ENCODE data around the gene KIF18B. TPM values are rescaled to one million over a fixed set of nuclear protein-coding genes. Genes with fewer than 3 reads are reported as not detected.
A peak's percentile ranks its signal among the peaks of the same experiment; 100 is the strongest.

The KIF18B gene
- total and polyA plus RNA-seq, 2 of the 13 experiments (the other 11 are each of a cell fraction or from before 2014, with no cell fraction given): 15.2 to 15.3 TPM

DNA sequence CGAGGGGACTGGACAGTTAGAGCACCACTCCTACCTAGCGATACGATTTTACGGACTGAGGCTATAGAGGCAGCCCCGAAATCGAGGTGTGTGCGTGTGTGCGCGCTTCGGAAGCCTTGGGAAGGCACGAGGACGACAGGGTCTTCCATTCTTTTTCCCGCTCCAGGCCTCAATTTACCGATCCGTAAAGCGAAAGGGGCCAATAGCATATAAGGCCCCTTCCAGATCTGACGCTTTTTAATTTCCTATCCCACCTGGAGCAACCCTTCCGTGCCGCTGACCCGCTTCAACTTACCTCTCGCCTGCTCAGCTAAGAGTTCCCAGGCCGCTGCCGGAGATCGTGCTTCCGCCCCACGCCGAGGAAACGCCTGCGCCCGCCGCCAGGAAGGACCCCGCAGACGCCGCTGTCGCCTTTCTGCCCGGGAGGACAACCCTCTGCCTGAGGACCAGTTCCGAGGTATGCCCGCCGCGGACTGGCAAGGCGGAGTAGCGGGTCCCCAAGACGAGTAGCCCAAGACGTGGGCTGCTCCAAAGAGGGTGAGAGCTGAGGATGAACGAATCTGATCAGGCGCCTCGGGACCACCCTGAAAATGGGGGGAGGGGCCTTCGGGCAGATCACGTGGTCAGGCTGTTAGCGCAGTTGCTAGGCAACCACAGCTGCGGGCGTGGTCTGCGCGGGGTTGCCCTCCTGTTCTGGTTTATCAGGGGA, 48.3 kb downstream of the KIF18B start, which contains the start of gene EFTUD2 (continued):
- TF ChIP-seq CENPT (CRISPR knock-in tag; IDR thresholded peaks at IDR 0.05; ENCODE audit: low read depth) (0 out of 2 replicates have a peak, but pooled peaks have one; percentile 20), ASH2L (IDR thresholded peaks at IDR 0.05; ENCODE audit: insufficient read length, low read depth, low read length) (peak; percentile 99), RFX5 (IDR thresholded peaks at IDR 0.05; ENCODE audit: low read depth, low read length) (no peak), ZNF180 (CRISPR knock-in tag; IDR thresholded peaks at IDR 0.05; ENCODE audit: borderline replicate concordance, low read depth) (0 out of 2 replicates have a peak, but pooled peaks have one; percentile 78), NFRKB (IDR thresholded peaks at IDR 0.05) (no peak), ZNF644 (CRISPR knock-in tag; IDR thresholded peaks at IDR 0.05; ENCODE audit: low read depth) (no peak), ZNF83 (CRISPR knock-in tag; IDR thresholded peaks at IDR 0.05; ENCODE audit: borderline replicate concordance) (0 out of 2 replicates have a peak, but pooled peaks have one; percentile 66), ATRX (CRISPR knock-in tag; IDR thresholded peaks at IDR 0.05; ENCODE audit: borderline replicate concordance) (no peak)
- TF ChIP-seq, protein P1, sequence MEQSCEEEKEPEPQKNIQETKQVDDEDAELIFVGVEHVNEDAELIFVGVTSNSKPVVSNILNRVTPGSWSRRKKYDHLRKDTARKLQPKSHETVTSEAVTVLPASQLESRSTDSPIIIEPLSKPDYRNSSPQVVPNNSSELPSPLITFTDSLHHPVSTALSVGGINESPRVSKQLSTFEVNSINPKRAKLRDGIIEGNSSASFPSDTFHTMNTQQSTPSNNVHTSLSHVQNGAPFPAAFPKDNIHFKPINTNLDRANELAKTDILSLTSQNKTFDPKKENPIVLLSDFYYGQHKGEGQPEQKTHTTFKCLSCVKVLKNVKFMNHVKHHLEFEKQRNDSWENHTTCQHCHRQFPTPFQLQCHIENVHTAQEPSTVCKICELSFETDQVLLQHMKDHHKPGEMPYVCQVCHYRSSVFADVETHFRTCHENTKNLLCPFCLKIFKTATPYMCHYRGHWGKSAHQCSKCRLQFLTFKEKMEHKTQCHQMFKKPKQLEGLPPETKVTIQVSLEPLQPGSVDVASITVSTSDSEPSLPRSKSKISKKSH (CRISPR knock-in tag; IDR thresholded peaks at IDR 0.05; ENCODE audit: borderline replicate concordance): peak; percentile 96
- TF ChIP-seq, protein P2, sequence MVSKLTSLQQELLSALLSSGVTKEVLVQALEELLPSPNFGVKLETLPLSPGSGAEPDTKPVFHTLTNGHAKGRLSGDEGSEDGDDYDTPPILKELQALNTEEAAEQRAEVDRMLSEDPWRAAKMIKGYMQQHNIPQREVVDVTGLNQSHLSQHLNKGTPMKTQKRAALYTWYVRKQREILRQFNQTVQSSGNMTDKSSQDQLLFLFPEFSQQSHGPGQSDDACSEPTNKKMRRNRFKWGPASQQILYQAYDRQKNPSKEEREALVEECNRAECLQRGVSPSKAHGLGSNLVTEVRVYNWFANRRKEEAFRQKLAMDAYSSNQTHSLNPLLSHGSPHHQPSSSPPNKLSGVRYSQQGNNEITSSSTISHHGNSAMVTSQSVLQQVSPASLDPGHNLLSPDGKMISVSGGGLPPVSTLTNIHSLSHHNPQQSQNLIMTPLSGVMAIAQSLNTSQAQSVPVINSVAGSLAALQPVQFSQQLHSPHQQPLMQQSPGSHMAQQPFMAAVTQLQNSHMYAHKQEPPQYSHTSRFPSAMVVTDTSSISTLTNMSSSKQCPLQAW (CRISPR knock-in tag; IDR thresholded peaks at IDR 0.05): peak; percentile 99
- TF ChIP-seq, protein P3, sequence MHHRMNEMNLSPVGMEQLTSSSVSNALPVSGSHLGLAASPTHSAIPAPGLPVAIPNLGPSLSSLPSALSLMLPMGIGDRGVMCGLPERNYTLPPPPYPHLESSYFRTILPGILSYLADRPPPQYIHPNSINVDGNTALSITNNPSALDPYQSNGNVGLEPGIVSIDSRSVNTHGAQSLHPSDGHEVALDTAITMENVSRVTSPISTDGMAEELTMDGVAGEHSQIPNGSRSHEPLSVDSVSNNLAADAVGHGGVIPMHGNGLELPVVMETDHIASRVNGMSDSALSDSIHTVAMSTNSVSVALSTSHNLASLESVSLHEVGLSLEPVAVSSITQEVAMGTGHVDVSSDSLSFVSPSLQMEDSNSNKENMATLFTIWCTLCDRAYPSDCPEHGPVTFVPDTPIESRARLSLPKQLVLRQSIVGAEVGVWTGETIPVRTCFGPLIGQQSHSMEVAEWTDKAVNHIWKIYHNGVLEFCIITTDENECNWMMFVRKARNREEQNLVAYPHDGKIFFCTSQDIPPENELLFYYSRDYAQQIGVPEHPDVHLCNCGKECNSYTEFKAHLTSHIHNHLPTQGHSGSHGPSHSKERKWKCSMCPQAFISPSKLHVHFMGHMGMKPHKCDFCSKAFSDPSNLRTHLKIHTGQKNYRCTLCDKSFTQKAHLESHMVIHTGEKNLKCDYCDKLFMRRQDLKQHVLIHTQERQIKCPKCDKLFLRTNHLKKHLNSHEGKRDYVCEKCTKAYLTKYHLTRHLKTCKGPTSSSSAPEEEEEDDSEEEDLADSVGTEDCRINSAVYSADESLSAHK (CRISPR knock-in tag; IDR thresholded peaks at IDR 0.05; ENCODE audit: borderline replicate concordance): no peak
- TF ChIP-seq, protein P4, sequence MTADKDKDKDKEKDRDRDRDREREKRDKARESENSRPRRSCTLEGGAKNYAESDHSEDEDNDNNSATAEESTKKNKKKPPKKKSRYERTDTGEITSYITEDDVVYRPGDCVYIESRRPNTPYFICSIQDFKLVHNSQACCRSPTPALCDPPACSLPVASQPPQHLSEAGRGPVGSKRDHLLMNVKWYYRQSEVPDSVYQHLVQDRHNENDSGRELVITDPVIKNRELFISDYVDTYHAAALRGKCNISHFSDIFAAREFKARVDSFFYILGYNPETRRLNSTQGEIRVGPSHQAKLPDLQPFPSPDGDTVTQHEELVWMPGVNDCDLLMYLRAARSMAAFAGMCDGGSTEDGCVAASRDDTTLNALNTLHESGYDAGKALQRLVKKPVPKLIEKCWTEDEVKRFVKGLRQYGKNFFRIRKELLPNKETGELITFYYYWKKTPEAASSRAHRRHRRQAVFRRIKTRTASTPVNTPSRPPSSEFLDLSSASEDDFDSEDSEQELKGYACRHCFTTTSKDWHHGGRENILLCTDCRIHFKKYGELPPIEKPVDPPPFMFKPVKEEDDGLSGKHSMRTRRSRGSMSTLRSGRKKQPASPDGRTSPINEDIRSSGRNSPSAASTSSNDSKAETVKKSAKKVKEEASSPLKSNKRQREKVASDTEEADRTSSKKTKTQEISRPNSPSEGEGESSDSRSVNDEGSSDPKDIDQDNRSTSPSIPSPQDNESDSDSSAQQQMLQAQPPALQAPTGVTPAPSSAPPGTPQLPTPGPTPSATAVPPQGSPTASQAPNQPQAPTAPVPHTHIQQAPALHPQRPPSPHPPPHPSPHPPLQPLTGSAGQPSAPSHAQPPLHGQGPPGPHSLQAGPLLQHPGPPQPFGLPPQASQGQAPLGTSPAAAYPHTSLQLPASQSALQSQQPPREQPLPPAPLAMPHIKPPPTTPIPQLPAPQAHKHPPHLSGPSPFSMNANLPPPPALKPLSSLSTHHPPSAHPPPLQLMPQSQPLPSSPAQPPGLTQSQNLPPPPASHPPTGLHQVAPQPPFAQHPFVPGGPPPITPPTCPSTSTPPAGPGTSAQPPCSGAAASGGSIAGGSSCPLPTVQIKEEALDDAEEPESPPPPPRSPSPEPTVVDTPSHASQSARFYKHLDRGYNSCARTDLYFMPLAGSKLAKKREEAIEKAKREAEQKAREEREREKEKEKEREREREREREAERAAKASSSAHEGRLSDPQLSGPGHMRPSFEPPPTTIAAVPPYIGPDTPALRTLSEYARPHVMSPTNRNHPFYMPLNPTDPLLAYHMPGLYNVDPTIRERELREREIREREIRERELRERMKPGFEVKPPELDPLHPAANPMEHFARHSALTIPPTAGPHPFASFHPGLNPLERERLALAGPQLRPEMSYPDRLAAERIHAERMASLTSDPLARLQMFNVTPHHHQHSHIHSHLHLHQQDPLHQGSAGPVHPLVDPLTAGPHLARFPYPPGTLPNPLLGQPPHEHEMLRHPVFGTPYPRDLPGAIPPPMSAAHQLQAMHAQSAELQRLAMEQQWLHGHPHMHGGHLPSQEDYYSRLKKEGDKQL (CRISPR knock-in tag; IDR thresholded peaks at IDR 0.05; ENCODE audit: low read depth): peak; percentile 40; the same call in 1 of the 2 replicates
- TF ChIP-seq, protein P5, sequence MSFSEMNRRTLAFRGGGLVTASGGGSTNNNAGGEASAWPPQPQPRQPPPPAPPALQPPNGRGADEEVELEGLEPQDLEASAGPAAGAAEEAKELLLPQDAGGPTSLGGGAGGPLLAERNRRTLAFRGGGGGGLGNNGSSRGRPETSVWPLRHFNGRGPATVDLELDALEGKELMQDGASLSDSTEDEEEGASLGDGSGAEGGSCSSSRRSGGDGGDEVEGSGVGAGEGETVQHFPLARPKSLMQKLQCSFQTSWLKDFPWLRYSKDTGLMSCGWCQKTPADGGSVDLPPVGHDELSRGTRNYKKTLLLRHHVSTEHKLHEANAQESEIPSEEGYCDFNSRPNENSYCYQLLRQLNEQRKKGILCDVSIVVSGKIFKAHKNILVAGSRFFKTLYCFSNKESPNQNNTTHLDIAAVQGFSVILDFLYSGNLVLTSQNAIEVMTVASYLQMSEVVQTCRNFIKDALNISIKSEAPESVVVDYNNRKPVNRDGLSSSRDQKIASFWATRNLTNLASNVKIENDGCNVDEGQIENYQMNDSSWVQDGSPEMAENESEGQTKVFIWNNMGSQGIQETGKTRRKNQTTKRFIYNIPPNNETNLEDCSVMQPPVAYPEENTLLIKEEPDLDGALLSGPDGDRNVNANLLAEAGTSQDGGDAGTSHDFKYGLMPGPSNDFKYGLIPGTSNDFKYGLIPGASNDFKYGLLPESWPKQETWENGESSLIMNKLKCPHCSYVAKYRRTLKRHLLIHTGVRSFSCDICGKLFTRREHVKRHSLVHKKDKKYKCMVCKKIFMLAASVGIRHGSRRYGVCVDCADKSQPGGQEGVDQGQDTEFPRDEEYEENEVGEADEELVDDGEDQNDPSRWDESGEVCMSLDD (CRISPR knock-in tag; IDR thresholded peaks at IDR 0.05; ENCODE audit: borderline replicate concordance): peak; percentile 21; the same call in 1 of the 2 replicates
